Colonic mucosa (tissue), 4 donors: Measurements from ENCODE around the gene OMD. TPM values are rescaled to one million over a fixed set of nuclear protein-coding genes. Genes with fewer than 3 reads are reported as not detected.

Experiments
- DNase-seq: peaks from one replicate; pipeline ENCODE4 v3.0.0-alpha.2; 2020
- H3K27ac ChIP-seq: fragments of 200-600 bp; one replicate; pipeline ENCODE4 v1.8.0; 2021
- H3K27me3 ChIP-seq: fragments of 200-600 bp; one replicate; pipeline ENCODE4 v1.8.0; 2021
- H3K36me3 ChIP-seq: fragments of 200-600 bp; one replicate; pipeline ENCODE4 v1.8.0; 2021
- H3K4me1 ChIP-seq: fragments of 200-600 bp; one replicate; pipeline ENCODE4 v1.8.0; 2021; ENCODE audit warnings: mild to moderate bottlenecking
- H3K4me3 ChIP-seq: fragments of 200-600 bp; one replicate; pipeline ENCODE4 v1.8.0; 2021
- H3K9ac ChIP-seq, 2 donors: one replicate each; pipeline ENCODE4 v1.7.0; 2013; ENCODE audit warnings: control low read depth in 2 of 2, low read depth in 2 of 2, low read length in 2 of 2
- H3K9me3 ChIP-seq: fragments of 200-600 bp; one replicate; pipeline ENCODE4 v1.8.0; 2021
- intact Hi-C: fragments of 100-400 bp; cut with DNase I; formaldehyde crosslinking; loops from one replicate; pipeline ENCODE4 v1.14.1; 2022
- total RNA-seq, 2 donors: library from RNA; stranded (reverse); fragmentation: NEBNext Ultra II Directional in 1 of 2; extraction: Animal tissue kit (Norgen Biotek cat#: 25700) in 1 of 2; gene quantifications; one replicate each; pipeline ENCODE4 v1.2.1, GENCODE V29; 2021
- TF ChIP-seq, protein P1 (sequence below): fragments of 200-600 bp; IDR thresholded peaks from one replicate; pipeline ENCODE4 v1.8.0; 2022; ENCODE audit warnings: antibody characterized with exemption, mild to moderate bottlenecking
- donor health status: healthy.
- donor health status: DM: no; HTN: no; CAD: no.
- donor health status: DM: no; HTN: no; CAD: no.

Gene OMD
- total RNA-seq, 2 donors from 2014 or later: 0.37 to 0.88 TPM

- no peak overlapping the region for H3K4me3 ChIP-seq
- H3K9me3 ChIP-seq: no peaks in the 10 kb centered on the region
- H3K27ac ChIP-seq: no peak overlapping the region
- TF ChIP-seq, protein P1, sequence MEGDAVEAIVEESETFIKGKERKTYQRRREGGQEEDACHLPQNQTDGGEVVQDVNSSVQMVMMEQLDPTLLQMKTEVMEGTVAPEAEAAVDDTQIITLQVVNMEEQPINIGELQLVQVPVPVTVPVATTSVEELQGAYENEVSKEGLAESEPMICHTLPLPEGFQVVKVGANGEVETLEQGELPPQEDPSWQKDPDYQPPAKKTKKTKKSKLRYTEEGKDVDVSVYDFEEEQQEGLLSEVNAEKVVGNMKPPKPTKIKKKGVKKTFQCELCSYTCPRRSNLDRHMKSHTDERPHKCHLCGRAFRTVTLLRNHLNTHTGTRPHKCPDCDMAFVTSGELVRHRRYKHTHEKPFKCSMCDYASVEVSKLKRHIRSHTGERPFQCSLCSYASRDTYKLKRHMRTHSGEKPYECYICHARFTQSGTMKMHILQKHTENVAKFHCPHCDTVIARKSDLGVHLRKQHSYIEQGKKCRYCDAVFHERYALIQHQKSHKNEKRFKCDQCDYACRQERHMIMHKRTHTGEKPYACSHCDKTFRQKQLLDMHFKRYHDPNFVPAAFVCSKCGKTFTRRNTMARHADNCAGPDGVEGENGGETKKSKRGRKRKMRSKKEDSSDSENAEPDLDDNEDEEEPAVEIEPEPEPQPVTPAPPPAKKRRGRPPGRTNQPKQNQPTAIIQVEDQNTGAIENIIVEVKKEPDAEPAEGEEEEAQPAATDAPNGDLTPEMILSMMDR: no peak
- intact Hi-C loops: loop anchor here (5.0 kb wide), 2 partner anchors 98 to 197 kb away; no protein-coding TSS in a partner anchor
- H3K4me1 ChIP-seq: no peaks in the 10 kb centered on the region
- H3K9ac ChIP-seq: no peak overlapping the region
- DNase-seq: no peak
- no peaks in the 10 kb centered on the region for H3K27me3 ChIP-seq
- no peaks in the 10 kb centered on the region for H3K36me3 ChIP-seq
Measured at GRCh38 chr9:92439921-92440750, 15.9 kb upstream of the OMD start.

DNA sequence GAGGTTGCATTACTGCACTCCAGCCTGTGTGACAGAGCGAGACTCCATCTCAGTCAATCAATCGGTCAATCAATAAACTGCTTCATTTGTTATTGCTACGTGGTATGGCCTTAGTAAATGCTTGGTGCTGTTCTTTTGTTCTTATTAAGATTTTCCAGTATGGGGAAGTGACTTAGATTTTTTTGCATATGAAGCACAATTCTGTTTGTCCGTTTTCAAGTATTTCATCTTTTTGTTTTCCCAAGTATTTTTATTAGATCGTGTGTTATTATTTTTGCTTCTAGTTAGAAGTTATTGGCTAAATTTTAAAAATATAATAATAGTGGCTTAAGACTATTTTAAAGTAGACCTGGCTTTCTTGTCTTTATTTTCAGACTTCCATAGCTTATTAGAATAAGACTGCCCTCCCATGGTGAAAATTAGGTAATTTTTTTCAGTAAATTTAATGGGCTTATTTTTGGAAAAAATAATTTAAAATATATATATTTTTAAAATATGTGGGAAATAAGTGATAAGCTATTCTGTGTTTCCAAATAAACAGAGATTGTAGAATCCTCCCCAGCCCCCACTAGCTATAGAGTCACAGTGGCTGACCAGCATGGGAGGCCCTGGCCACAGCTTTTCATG, 14.7 kb upstream of the OMD start:
- TF ChIP-seq, protein P1: no peak
- Histone ChIP-seq H3K27ac (no peak overlapping the region), H3K36me3 (no peaks in the 10 kb centered on the region), H3K27me3 (no peaks in the 10 kb centered on the region), H3K4me1 (no peaks in the 10 kb centered on the region), H3K4me3 (no peak overlapping the region), H3K9me3 (no peaks in the 10 kb centered on the region), H3K9ac (no peak overlapping the region)
- intact Hi-C loops: loop anchor here (5.0 kb wide), 1 partner anchor 97 kb away; no protein-coding TSS in a partner anchor
- no peak for DNase-seq

DNA sequence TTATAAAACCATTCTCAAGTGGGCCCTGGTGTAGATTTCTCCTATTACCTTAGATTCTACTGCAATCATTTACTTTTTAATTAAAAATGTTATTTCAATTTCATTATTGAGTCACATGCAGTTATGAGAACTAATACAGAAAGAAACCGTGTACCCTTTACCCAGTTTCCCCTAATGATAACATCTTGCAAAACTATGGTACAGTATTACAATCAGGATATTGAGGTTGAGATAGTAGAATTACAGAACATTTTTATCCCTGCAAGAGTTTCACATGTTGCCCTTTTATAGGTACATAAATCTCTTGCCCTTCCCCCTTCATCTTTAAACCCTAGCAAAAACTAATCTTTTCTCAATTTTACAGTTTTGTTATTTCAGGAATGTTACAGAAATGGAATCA, 11.0 kb upstream of the OMD start:
- Histone ChIP-seq H3K9ac (no peak overlapping the region), H3K27ac (no peak overlapping the region), H3K4me3 (no peak overlapping the region), H3K27me3 (no peaks in the 10 kb centered on the region), H3K4me1 (no peaks in the 10 kb centered on the region), H3K9me3 (no peaks in the 10 kb centered on the region), H3K36me3 (no peaks in the 10 kb centered on the region)
- TF ChIP-seq, protein P1: no peak
- intact Hi-C loops: loop anchor here (5.0 kb wide), 1 partner anchor 93 kb away; no protein-coding TSS in a partner anchor
- no peak for DNase-seq

GRCh38 chr9:92432972-92433548, 8.8 kb upstream of the OMD start:
- H3K27ac ChIP-seq: no peak overlapping the region
- H3K27me3 ChIP-seq: no peaks in the 10 kb centered on the region
- DNase-seq: no peak
- H3K9me3 ChIP-seq: no peaks in the 10 kb centered on the region
- TF ChIP-seq, protein P1: no peak
- no peak overlapping the region for H3K4me3 ChIP-seq
- H3K9ac ChIP-seq: no peak overlapping the region
- no peaks in the 10 kb centered on the region for H3K36me3 ChIP-seq
- no peaks in the 10 kb centered on the region for H3K4me1 ChIP-seq
- intact Hi-C loops: no loop called here

DNA sequence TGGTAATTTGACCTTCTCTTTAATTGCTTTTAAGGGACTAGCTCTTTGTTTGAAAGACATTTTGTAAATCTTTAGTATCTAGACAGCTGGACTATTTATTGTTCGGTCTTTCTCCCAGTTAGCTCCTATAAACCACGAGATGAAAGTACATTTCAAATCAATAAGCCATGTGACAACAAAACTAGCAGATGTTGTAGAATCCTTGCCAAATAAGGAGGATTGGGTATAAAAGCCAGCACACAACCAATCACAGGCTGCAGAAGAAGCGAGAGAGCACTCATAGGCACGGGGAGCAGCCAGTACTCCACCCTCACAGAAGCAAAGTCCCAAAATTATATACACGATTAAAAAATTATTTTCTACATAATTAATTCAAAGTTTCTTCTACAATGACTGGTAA, 8.1 kb upstream of the OMD start:
- Histone ChIP-seq H3K9me3 (no peaks in the 10 kb centered on the region), H3K27me3 (no peaks in the 10 kb centered on the region), H3K4me1 (no peaks in the 10 kb centered on the region), H3K36me3 (no peaks in the 10 kb centered on the region), H3K9ac (no peak overlapping the region), H3K27ac (no peak overlapping the region), H3K4me3 (no peak overlapping the region)
- intact Hi-C loops: no loop called here
- DNase-seq: no peak
- TF ChIP-seq, protein P1: no peak
